ENCODE measurements around the gene GPR149.

The GPR149 gene

DNA sequence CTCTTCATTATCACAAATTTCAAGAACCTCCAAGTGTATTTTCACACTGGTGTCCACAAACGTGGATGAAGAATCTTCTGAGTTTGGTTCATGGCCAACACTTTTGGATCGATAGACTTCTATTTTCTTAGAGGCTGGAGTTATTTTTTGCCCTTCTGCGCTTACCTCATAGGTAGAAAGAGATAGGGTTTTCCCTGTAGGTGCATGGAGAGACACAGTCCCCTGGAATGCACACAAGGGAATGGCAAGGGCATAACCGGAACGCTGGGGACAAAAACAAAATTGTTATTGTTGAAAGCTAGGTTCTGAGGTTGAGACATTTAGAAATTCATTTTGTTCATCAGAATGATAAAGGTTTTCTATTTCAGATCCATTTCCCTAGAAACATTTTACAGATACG lies 92.0 kb downstream of the GPR149 start:
- no peak for DNase-seq

DNA sequence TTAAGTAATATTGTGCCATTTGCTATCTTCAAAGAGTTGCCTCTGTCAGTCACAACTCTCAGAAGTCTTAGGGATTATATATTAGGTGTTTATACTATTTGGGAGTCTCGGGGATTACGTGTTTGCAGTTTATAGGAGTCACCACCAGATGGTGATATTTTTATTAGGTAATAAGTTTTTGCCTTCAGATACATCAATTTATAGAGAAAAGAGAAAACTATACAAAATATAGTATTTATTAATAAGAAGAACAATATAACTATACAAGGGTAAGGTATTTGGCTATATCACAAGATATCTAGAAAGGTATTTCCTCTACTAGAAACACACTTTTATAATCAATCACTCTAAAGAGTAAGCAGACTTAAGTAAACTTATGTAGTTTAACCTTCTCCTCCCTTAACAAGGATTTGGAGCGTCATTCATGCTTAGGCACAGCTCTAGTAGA lies 95.0 kb downstream of the GPR149 start:
- DNase-seq: peak; percentile 31

DNA sequence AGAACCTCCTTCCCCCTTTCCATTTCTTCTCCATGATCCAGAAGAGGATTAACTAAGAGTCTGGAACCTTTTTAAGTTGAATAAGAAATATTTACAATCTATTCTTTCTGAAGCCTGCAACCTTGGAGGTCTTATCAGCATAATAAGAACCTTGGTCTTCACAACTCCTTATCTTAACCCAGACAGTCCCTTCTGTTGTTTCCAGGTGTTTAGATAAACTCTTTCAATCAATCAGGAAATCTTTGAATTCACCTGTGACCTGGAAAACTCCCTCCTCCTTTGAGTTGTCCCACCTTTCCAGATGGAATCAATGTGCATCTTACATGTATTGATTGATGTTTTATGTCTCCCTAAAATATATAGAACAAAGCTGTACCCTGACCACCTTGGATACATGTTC lies 102.1 kb downstream of the GPR149 start:
- no peak for DNase-seq

DNA sequence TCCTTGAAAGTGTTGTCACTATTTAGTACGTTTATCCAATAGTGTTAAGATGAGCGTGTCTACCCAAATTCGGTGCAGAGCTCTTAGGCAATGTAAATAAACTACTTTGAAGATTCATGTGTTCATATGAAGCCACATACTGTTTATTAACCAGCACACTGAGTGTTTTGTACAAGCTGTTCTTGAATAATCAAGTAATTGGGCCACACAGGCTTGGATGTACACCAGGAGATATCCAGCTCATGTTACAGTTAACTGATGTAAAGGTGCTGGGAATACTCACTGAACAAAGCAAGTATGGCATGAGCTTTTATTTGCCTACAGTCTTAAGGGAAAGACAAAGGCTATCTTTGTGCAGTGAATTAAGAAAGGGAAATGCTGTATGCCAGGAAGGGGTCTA lies 105.1 kb downstream of the GPR149 start:
- DNase-seq: peak; percentile 2

DNA sequence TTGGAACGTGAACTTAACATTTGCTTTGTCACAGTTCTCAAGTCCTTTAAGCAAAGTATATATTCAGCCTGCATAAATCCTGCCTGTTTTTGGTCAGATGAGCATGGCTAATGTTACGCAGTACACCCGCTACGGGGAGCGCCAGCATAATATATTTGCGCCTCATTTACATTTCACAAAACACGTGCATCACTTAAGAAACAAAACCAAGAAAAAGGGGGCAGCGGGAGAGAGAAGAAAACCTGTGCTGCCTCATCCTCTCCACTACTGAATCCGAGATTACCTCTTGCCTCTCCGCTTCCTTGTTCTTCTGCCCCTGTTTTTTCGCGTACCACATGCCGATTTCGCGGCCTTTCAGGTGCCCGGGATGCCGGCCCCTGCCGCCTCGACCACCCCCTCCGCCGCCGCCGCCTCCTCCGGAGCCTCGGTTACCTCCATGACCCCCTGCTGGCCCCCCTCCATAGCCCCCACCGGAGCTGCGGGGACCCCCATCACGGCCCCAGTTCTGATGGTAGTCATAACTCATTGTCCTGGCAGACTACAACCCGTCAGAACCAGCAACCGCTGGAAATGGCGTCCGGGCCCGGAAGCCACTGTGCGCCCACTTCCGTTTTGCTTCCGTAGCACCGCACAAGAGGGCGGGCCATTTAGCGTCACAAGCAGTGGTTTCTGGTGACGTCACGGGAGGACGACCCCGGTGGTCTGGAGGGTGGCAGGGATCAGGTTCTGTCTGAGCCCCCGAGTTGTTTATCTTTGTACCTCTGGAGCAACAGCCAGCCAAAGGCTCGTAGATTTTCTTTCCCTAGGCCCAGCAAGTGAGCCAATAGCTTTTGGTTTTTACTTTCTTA lies 105.9 kb downstream of the GPR149 start, which contains the start of gene DHX36:
Gene DHX36, minus strand, starts transcription at position 597 of the 848 bp plus-strand sequence. Its CDS starts 71 bp downstream, at position 526.
- peak; percentile 90 for DNase-seq

DNA sequence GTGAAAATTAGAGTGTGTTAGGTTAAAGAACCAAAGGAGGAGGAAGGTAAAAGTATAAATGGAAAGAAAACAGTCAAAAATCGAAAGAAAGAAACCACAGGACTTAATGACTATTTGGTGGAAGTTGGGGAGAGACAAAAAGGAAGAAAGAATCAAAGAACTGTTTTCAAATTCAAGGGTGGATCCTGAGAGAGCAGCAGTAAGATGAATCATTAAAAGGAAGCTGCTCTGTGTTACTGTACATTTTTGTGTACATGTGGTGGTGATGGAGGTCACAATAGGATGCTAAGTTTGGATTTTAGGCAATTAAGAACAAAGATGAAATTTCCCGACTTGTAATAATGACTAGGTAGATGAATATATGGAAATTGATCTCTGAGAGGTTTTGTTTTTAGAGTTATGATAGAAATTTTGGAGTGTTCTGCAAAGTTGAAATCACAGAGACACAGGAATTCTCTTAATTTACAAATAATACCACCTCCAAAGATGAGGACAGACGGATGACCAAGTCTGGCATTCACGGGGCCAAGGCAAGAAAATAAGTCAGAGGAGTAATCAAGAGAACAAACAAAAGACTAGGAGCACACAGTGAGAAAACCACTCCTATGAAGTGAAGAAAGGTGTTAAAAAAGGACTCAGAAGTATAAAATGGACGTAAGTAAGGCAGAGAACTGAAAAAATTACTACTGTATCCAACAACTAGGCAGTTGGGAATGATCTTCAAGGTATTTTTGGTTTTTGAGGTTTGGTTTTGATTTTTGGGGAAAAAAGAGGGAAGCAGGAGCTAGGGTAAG lies 112.8 kb downstream of the GPR149 start:
- no peak for DNase-seq

DNA sequence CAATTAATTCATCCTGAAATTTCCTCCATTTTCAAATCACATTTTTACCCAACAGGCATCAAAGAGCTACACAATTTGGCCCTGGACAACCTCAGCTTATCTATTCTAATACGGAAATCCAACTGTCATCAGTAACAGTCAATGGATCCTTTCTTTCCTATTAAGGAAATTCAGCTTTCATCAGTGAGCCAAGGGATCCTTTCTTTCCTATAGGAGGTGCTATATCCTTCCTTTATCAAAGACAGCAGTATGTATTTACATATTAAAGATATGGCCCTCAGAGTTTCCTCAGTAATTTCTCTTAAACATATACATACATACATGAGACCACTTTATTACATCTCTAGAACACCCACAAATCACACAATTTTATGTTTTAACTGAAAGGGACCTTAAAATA lies 115.8 kb downstream of the GPR149 start:
- no peak for DNase-seq

DNA sequence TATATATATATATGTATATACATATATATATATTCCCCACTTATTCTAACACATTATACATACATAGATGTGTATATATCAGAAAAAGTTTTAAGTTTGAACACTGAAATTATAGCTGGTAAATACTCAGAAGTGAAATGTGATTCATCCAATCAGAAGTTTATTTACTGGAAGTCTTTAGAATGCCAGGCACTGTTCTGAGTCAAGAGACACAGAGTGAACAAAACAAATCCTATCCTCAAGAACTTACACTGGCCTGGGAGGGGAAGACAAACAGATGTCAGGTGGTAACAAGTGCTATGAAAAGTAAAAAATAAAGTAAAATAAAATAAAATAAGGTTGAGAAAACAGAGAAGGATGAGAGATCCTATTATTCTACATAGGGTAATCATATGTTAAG lies 119.2 kb downstream of the GPR149 start:
- DNase-seq: no peak

DNA sequence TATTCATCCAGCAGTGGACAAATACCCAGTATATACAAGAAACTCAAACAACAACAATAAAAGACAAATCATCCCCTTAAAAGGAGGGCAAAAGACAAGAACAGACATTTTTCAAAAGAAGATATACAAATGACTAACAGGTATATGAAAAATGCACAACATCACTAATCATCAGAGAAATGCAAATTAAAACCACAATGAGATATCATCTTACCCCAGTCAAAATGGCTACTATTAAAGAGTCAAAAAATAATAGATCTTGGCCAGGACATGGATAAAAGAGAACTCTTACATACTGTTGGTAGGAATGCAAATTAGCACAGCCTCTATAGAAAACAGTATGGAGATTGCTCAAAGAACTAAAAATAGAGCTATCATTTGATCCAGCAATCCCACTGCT lies 122.6 kb downstream of the GPR149 start:
- DNase-seq: no peak

DNA sequence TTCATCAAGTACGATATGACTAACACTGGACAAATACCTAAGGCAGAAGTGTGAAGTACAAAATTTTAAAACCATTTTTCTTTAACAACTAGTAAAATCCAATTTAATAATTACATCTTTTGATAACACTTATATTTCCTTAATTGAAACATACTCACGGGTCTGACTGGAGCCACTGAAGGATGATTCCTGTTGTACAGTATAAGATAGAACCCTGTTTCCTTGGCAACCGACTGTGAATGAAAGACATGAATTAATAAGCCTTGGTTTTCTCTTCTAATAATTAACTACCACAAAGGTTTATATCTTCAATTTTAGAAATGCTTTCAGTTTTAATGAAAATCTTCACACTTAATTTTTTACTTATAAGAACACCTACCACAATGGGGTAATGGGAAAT lies 125.1 kb downstream of the GPR149 start:
- DNase-seq: no peak

DNA sequence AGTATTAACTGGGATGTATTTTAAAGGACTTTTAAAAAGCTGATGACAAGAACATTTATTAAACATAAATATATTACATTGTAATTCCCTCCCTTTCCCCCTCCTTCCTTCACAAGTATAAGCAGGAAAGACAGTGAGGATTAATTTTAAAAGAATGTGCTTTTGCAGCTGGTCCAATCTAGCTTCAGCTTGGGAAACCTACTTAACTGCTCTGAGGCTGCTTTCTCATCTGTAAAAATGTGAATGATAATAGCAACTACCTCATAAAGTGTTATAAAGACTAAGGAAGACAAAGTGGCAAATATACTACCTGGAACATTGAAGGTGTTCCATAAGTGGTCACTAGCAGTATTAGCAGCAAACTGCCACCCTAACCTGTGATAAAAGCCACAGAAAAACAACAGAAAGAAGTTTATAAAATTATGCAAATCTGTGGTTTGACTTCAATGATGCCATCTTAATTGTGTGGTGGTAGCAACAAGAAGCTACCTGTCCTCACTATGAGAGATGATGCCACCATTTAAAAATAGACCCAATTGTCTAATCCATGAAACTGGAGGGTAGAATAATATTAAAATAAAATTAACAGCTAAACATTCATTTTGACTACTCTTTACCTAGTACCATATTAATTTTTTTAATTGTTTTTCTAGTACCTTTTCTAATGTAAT lies 125.7 kb downstream of the GPR149 start:
- DNase-seq: no peak

DNA sequence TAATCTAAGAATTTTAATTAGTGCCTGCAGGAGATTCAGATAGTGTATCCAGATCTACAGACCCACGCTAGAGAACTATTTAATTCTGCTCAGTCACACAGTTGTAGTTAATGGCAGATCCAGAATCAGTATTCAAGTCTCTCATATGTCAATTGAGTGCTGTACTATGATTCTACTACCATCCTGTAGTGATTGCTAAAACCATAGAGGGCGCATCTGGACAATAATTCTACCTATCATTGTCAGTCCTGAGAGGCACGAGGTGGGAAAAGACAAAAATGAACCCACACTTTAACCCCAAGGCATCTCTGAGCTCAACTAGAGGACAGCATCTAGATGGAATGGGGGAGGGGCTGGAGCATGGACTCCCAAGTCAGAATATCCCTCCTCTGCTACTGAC lies 128.4 kb downstream of the GPR149 start:
- no peak for DNase-seq

DNA sequence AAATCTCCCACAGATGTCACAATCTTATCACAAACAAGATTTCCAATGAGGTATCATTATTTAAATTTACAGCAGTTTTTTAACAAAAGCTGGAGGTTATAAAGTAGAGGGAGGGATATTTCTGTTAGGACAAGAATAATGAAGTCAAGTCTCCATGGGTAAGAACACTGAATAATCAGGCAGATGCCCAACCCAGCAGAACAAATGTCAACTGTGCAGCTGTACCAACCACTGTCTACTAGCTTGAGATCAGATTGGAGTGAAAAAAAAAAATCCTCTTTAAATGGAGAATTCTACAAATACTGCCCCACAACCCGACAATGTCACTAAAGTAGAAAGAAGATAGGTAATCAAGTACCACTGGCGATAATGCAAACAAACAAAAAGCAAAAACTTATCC lies 136.0 kb downstream of the GPR149 start:
- DNase-seq: no peak

DNA sequence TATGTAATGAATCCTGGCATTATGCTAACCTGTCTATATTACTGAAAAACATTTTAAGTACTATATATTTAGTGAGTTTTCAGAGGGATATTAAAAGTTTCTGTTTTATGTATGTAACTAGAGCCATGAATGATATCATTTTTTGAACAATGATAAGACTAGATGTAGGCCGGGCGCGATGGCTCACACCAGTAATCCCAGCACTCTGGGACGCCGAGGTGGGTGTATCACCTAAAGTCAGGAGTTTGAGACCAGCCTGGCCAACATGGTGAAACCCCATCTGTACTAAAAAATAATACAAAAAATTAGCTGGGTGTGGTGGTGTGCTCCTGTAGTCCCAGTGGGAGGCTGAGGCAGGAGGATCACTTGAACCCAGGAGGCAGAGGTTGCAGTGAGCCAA lies 139.8 kb downstream of the GPR149 start:
- no peak for DNase-seq
